Measurements from ENCODE around the gene KLF15.

DNA sequence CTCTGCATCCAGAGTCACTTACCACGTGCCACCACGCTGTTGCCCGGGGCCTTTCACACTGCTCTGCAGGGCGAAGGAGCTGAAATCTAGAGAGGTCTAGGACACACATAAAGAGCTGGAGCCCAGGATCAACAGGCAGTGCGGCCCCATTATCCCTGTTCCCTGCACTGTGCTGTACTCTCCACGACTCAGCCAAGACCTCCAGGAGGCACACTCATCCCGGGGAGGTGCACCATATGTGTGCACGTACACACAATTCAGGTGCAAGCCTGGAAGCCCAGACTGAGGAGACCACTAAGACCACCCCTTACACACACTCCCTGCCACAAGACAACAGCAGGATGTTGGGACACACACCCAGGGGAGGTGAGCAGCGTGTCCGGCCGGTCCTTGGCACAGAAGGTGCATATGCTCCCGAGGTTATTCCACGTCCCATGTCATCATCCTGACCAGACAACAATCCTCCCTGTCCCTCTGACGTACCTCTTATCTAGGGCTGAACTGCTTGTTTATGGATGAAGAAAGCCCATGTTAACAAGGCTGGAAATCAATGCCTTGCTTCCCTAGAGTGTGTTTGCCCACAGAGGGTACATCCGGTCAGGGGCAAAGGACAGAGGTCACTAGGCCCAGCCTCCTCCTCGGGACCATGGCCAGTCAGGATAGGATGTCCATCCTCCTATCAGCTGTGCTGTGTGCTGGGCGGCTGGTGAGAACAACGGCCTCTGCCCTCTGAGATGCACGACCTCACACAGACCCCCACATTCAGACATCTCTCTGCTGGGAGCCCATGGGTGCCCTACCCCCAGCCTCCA, 16.1 kb downstream of the KLF15 start:
- TF ChIP-seq CTCF (conservative IDR thresholded peaks at IDR 0.05; ENCODE audit: low read depth, low read length), result no peak
- TF ChIP-seq EZH2 (IDR thresholded peaks at IDR 0.05; ENCODE audit: borderline replicate concordance, low read depth, low read length, poor library complexity, severe bottlenecking), result no peak

Measured in A673 (cell line).